Measurements from ENCODE around the gene NAV2. TPM values are rescaled to one million over a fixed set of nuclear protein-coding genes. Genes with fewer than 3 reads are reported as not detected.

The NAV2 gene
- total and polyA plus RNA-seq, 2 donors from 2014 or later, result 5.9 to 37.7 TPM

GRCh38 chr11:20017320-20017719 is 304.7 kb downstream of the NAV2 start:
- no peaks in the 10 kb centered on the region for H3K36me3 ChIP-seq (ENCODE audit: control insufficient read depth in 2 of 3, insufficient read depth in 3 of 3, low read length in 3 of 3)
- DNase-seq (no peak), FAIRE-seq (no peak)

GRCh38 chr11:20020198-20020597 is 307.6 kb downstream of the NAV2 start:
- H3K27ac ChIP-seq (ENCODE audit: low read depth in 2 of 2, low read length in 2 of 2), result peak overlapping the region in 1 of 2 donors; percentile 6
- H3K36me3 ChIP-seq (ENCODE audit: control insufficient read depth in 2 of 3, insufficient read depth in 3 of 3, low read length in 3 of 3), result no peaks in the 10 kb centered on the region
- no peaks in the 10 kb centered on the region for H3K9me3 ChIP-seq (ENCODE audit: control insufficient read depth in 2 of 3, insufficient read depth in 1 of 3, low read length in 3 of 3)
- intact Hi-C loops (cut with DNase I), result no loop called here
- no peaks in the 10 kb centered on the region for H3K27me3 ChIP-seq (ENCODE audit: control insufficient read depth, insufficient read depth, low read length)
- no peak for FAIRE-seq
- TF ChIP-seq, protein P1, sequence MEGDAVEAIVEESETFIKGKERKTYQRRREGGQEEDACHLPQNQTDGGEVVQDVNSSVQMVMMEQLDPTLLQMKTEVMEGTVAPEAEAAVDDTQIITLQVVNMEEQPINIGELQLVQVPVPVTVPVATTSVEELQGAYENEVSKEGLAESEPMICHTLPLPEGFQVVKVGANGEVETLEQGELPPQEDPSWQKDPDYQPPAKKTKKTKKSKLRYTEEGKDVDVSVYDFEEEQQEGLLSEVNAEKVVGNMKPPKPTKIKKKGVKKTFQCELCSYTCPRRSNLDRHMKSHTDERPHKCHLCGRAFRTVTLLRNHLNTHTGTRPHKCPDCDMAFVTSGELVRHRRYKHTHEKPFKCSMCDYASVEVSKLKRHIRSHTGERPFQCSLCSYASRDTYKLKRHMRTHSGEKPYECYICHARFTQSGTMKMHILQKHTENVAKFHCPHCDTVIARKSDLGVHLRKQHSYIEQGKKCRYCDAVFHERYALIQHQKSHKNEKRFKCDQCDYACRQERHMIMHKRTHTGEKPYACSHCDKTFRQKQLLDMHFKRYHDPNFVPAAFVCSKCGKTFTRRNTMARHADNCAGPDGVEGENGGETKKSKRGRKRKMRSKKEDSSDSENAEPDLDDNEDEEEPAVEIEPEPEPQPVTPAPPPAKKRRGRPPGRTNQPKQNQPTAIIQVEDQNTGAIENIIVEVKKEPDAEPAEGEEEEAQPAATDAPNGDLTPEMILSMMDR (IDR thresholded peaks at IDR 0.05; ENCODE audit: borderline replicate concordance, extremely low read depth, insufficient read depth), result no peak
- no peak overlapping the region for H3K4me3 ChIP-seq (ENCODE audit: low read length in 3 of 3)
- DNase-seq, result no peak
- H3K9ac ChIP-seq (ENCODE audit: low read length in 3 of 3), result no peak overlapping the region
- H3K4me1 ChIP-seq (ENCODE audit: control insufficient read depth in 2 of 3, insufficient read depth in 2 of 3, low read depth in 1 of 3, low read length in 3 of 3), result peaks cover 0 to 8% (median 5%) of the 10 kb centered on the region in 3 donors

More at GRCh38 chr11:20017320-20017719, 304.7 kb downstream of the NAV2 start:
- no peak overlapping the region for H3K4me3 ChIP-seq (ENCODE audit: low read length in 3 of 3)
- no peak overlapping the region for H3K9ac ChIP-seq (ENCODE audit: low read length in 3 of 3)
- intact Hi-C loops (cut with DNase I), result no loop called here
- no peaks in the 10 kb centered on the region for H3K9me3 ChIP-seq (ENCODE audit: control insufficient read depth in 2 of 3, insufficient read depth in 1 of 3, low read length in 3 of 3)
- H3K27ac ChIP-seq (ENCODE audit: low read depth in 2 of 2, low read length in 2 of 2), result no peak overlapping the region
- no peaks in the 10 kb centered on the region for H3K27me3 ChIP-seq (ENCODE audit: control insufficient read depth, insufficient read depth, low read length)
- TF ChIP-seq, protein P1 (IDR thresholded peaks at IDR 0.05; ENCODE audit: borderline replicate concordance, extremely low read depth, insufficient read depth), result no peak
- peaks cover 5 to 10% (median 7%) of the 10 kb centered on the region in 3 donors for H3K4me1 ChIP-seq (ENCODE audit: control insufficient read depth in 2 of 3, insufficient read depth in 2 of 3, low read depth in 1 of 3, low read length in 3 of 3)

- Histone ChIP-seq H3K9ac (ENCODE audit: low read length in 3 of 3) (no peak overlapping the region), H3K36me3 (ENCODE audit: control insufficient read depth in 2 of 3, insufficient read depth in 3 of 3, low read length in 3 of 3) (no peaks in the 10 kb centered on the region), H3K4me1 (ENCODE audit: control insufficient read depth in 2 of 3, insufficient read depth in 2 of 3, low read depth in 1 of 3, low read length in 3 of 3) (peaks cover 0 to 8% (median 3%) of the 10 kb centered on the region in 3 donors), H3K4me3 (ENCODE audit: low read length in 3 of 3) (no peak overlapping the region), H3K27ac (ENCODE audit: low read depth in 2 of 2, low read length in 2 of 2) (peak overlapping the region in 1 of 2 donors; percentile 6), H3K9me3 (ENCODE audit: control insufficient read depth in 2 of 3, insufficient read depth in 1 of 3, low read length in 3 of 3) (no peaks in the 10 kb centered on the region), H3K27me3 (ENCODE audit: control insufficient read depth, insufficient read depth, low read length) (no peaks in the 10 kb centered on the region)
- FAIRE-seq (no peak), DNase-seq (no peak)
- TF ChIP-seq, protein P1 (IDR thresholded peaks at IDR 0.05; ENCODE audit: borderline replicate concordance, extremely low read depth, insufficient read depth), result no peak
- intact Hi-C loops (cut with DNase I), result no loop called here
Measured at GRCh38 chr11:20020716-20021115, 308.1 kb downstream of the NAV2 start.

DNA sequence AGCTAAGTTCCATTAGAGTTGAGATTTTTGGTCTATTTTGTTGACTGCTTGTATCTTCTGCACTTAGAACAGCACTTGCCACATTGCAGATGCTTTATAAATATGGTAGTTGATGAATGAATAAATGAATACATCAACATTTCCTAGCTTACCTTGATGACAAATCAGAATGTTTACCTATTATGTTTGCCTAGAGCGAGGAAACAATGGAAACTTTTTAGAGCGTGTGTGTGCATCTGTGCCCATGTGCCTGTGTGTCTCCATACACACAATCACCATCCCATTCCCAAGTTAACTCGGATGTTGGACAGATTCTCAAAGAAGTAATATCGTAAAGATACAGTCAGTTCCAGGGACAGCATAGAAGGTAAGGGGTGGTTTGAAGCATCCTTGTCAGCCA is 308.6 kb downstream of the NAV2 start:
- H3K4me3 ChIP-seq (ENCODE audit: low read length in 3 of 3), result peak overlapping the region in 1 of 3 donors; percentile 66
- no peaks in the 10 kb centered on the region for H3K9me3 ChIP-seq (ENCODE audit: control insufficient read depth in 2 of 3, insufficient read depth in 1 of 3, low read length in 3 of 3)
- TF ChIP-seq, protein P1 (IDR thresholded peaks at IDR 0.05; ENCODE audit: borderline replicate concordance, extremely low read depth, insufficient read depth), result no peak
- no peak overlapping the region for H3K9ac ChIP-seq (ENCODE audit: low read length in 3 of 3)
- peaks cover 0 to 8% (median under 1%) of the 10 kb centered on the region in 3 donors for H3K4me1 ChIP-seq (ENCODE audit: control insufficient read depth in 2 of 3, insufficient read depth in 2 of 3, low read depth in 1 of 3, low read length in 3 of 3)
- H3K36me3 ChIP-seq (ENCODE audit: control insufficient read depth in 2 of 3, insufficient read depth in 3 of 3, low read length in 3 of 3), result no peaks in the 10 kb centered on the region
- no peak for DNase-seq
- intact Hi-C loops (cut with DNase I), result no loop called here
- no peak for FAIRE-seq
- H3K27me3 ChIP-seq (ENCODE audit: control insufficient read depth, insufficient read depth, low read length), result no peaks in the 10 kb centered on the region
- H3K27ac ChIP-seq (ENCODE audit: low read depth in 2 of 2, low read length in 2 of 2), result no peak overlapping the region

Data from kidney (tissue), 14 donors.